Right forelimb (tissue), 1 donor: ENCODE data around the gene SMAD5.

Experiments
- DNase-seq: peaks from one replicate; pipeline ENCODE4 v3.0.0-alpha.2; 2018

Gene SMAD5

DNA sequence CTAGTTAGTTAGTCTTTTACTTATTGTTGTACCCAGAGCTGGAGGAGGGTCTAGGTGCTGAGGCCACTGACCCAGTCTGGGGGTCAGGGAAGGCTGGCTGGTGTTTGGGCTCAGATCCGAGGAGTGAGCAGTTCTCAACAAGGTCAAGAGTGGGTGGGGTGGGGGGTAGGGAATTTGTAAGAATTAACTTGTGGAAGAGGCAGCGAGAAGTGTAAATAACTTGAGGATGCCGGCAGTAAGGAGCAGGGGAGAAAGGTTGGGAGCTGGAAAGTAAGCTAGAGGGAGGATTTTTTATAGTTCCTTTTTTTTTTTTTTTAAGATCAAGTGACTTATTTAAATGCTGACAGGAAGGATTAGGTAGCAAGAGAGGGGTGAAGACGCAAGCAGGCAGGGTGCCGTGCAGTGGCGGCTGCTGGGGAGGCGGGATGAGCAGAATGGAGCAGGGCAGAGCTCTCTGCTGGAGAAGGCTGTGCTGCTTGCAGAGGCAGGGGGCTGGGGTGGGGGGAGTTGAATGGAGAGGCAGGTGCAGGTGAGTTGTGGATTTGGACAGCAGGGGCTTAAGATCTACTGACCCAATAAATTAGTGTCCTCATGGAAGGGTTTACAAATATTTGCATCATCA is 95.6 kb downstream of the SMAD5 start:
- no peak for DNase-seq

- no peak for DNase-seq
Measured at GRCh38 chr5:136230176-136230575, 97.5 kb downstream of the SMAD5 start.

- DNase-seq: no peak
Measured at GRCh38 chr5:136232316-136232715, 99.7 kb downstream of the SMAD5 start.
